GM23248 (cell line): ENCODE measurements around the gene SEPTIN5. TPM values are rescaled to one million over a fixed set of nuclear protein-coding genes. Genes with fewer than 3 reads are reported as not detected.

Source experiments
- DNase-seq: peaks from one replicate; pipeline ENCODE4 v3.0.0-alpha.2; 2015
- H2AFZ ChIP-seq: fragments of 200-600 bp; sonication (generic); 2 replicates; pipeline ENCODE4 v1.6.1; 2016; ENCODE audit warnings: antibody characterized with exemption
- H3F3A ChIP-seq: fragments of 200-600 bp; sonication (generic); 2 replicates; pipeline ENCODE4 v1.6.1; 2016; ENCODE audit warnings: mild to moderate bottlenecking, antibody characterized with exemption, mixed run types; ENCODE audit not compliant: insufficient read depth
- H3K27ac ChIP-seq: fragments of 200-600 bp; sonication (generic); 2 replicates; pipeline ENCODE4 v1.5.1; 2016; ENCODE audit warnings: mild to moderate bottlenecking
- H3K27me3 ChIP-seq: fragments of 200-600 bp; sonication (generic); replicated peaks from 2 replicates; pipeline ENCODE4 v1.6.1; 2016; ENCODE audit warnings: mild to moderate bottlenecking; ENCODE audit not compliant: insufficient read depth
- H3K36me3 ChIP-seq: fragments of 200-600 bp; sonication (generic); 2 replicates; pipeline ENCODE4 v1.6.1; 2016; ENCODE audit warnings: low read depth, mild to moderate bottlenecking
- H3K4me1 ChIP-seq: fragments of 200-600 bp; sonication (generic); 2 replicates; pipeline ENCODE4 v1.6.1; 2016; ENCODE audit warnings: mild to moderate bottlenecking; ENCODE audit not compliant: insufficient read depth
- H3K4me2 ChIP-seq: fragments of 200-600 bp; sonication (generic); one replicate; pipeline ENCODE4 v1.6.1; 2016; ENCODE audit warnings: mild to moderate bottlenecking; ENCODE audit not compliant: unreplicated experiment
- H3K4me3 ChIP-seq: fragments of 200-600 bp; sonication (generic); 2 replicates; pipeline ENCODE4 v1.5.1; 2016; ENCODE audit warnings: mild to moderate bottlenecking
- H3K79me2 ChIP-seq: fragments of 200-600 bp; sonication (generic); 2 replicates; pipeline ENCODE4 v1.6.1; 2016; ENCODE audit warnings: mild to moderate bottlenecking; ENCODE audit not compliant: insufficient read depth
- H3K9ac ChIP-seq: fragments of 200-600 bp; sonication (generic); 2 replicates; pipeline ENCODE4 v1.6.1; 2016; ENCODE audit warnings: mild to moderate bottlenecking
- H3K9me2 ChIP-seq: fragments of 200-600 bp; sonication (generic); 2 replicates; pipeline ENCODE4 v1.6.1; 2016; ENCODE audit warnings: mixed run types, mild to moderate bottlenecking, moderate library complexity; ENCODE audit not compliant: insufficient read depth
- H3K9me3 ChIP-seq: fragments of 200-600 bp; sonication (generic); one replicate; pipeline ENCODE4 v1.6.1; 2017; ENCODE audit warnings: low read depth
- H4K20me1 ChIP-seq: fragments of 200-600 bp; sonication (generic); 2 replicates; pipeline ENCODE4 v1.6.0; 2016; ENCODE audit not compliant: insufficient read depth
- EZH2 ChIP-seq: fragments of 200-600 bp; sonication (generic); IDR thresholded peaks from 2 replicates; pipeline ENCODE4 v1.6.1; 2018; ENCODE audit warnings: antibody characterized with exemption, mild to moderate bottlenecking; ENCODE audit not compliant: insufficient read depth, poor library complexity, severe bottlenecking
- EZH2phosphoT487 ChIP-seq: fragments of 200-600 bp; sonication (generic); IDR thresholded peaks from 2 replicates; pipeline ENCODE4 v1.6.1; 2018; ENCODE audit warnings: antibody characterized with exemption, moderate library complexity, mild to moderate bottlenecking, low read depth; ENCODE audit not compliant: insufficient read depth
- WGBS, 2 experiments: methylation state at CpG; one replicate each; pipeline ENCODE4 v1.1.6; 2015 to 2017; ENCODE audit warnings: low lambda C conversion rate in 2 of 2, low coverage in 1 of 2; ENCODE audit errors: missing lambda C conversion rate in 2 of 2; 5-methylcytosine and 5-hydroxymethylcytosine counted together
- in situ Hi-C: fragments of 300-500 bp; cut with MboI; formaldehyde crosslinking; loops from 2 replicates; pipeline ENCODE4 v1.15.0; 2020
- polyA plus RNA-seq: library from polyadenylated mRNA; unstranded; fragments of >200 nt; fragmentation: Nextera tagmentation; extraction: Ambion mirVana; gene quantifications from 2 replicates; pipeline ENCODE4 v1.2.1, GENCODE V29; 2016
- total RNA-seq: library from RNA; depleted of rRNA; stranded (reverse); fragments of >200 nt; shearing (Covaris generic); gene quantifications from 2 replicates; pipeline ENCODE4 v1.2.3, GENCODE V29; 2014

The SEPTIN5 gene
- total and polyA plus RNA-seq, 2 experiments from 2014 or later: 17.0 to 31.5 TPM

GRCh38 chr22:19671316-19671715, 43.0 kb upstream of the SEPTIN5 start:
- WGBS, 2 experiments: 48 to 49% methylated on average over 3 of the region's 3 CpGs
- Histone ChIP-seq H3F3A (no peaks in the 10 kb centered on the region), H3K36me3 (no peaks in the 10 kb centered on the region), H3K9me3 (no peaks in the 10 kb centered on the region), H3K4me3 (no peak overlapping the region), H4K20me1 (no peaks in the 10 kb centered on the region), H3K9ac (no peak overlapping the region), H3K27ac (no peak overlapping the region), H3K27me3 (peaks cover 18% of the 10 kb centered on the region), H3K4me2 (no peak overlapping the region), H3K79me2 (no peaks in the 10 kb centered on the region), H3K4me1 (no peaks in the 10 kb centered on the region; the same call in 1 of the 2 replicates), H2AFZ (no peak overlapping the region), H3K9me2 (no peaks in the 10 kb centered on the region)
- in situ Hi-C loops: no loop called here
- TF ChIP-seq EZH2phosphoT487: no peak
- TF ChIP-seq EZH2: no peak
- no peak for DNase-seq

DNA sequence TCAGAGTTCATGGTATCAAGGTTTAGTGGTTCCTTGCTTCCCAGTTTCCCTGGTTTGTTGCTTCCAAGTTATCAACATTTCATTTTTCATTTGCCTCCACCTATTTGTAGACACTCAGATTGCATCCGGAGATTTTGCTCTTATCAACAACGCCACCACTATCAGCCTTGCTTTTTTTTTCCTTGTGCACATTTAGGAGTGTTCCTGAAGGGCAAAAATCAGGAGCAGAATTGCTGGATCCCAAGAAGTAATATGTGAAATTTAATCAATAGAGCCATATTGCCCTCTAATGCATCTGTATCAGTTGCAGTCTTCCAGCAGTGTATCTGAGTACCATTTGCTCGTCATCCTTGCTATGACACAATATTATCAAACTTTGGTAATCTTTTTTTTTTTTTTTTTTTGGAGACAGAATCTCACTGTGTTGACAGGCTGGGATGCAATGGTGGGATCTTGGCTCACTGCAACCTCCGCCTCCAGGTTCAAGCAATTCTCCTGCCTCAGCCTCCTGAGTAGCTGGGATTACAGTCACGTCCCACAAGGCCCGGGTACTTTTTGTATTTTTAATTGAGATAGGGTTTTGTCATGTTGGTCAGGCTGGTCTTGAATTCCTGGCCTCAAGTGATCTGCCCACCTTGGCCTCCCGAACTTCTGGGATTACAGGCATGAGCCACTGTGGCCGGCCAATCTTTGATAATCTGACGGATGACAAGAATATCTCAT, 42.1 kb upstream of the SEPTIN5 start:
- TF ChIP-seq EZH2 (no peak), EZH2phosphoT487 (no peak)

GRCh38 chr22:19673660-19674059, 40.6 kb upstream of the SEPTIN5 start:
- Histone ChIP-seq H2AFZ (no peak overlapping the region), H3K9me3 (no peaks in the 10 kb centered on the region), H3K4me3 (no peak overlapping the region), H3K9me2 (no peaks in the 10 kb centered on the region), H3K27ac (no peak overlapping the region), H3F3A (no peaks in the 10 kb centered on the region), H3K9ac (no peak overlapping the region), H3K4me2 (no peak overlapping the region), H4K20me1 (no peaks in the 10 kb centered on the region), H3K27me3 (peaks cover 18% of the 10 kb centered on the region), H3K4me1 (no peaks in the 10 kb centered on the region), H3K79me2 (no peaks in the 10 kb centered on the region), H3K36me3 (no peaks in the 10 kb centered on the region)
- DNase-seq: no peak
- 40 to 44% methylated on average over 4 of the region's 4 CpGs for WGBS, 2 experiments
- in situ Hi-C loops: no loop called here
- TF ChIP-seq EZH2phosphoT487 (no peak), EZH2 (no peak)

More for the DNA sequence above, 42.1 kb upstream of the SEPTIN5 start:
- H3K4me1 ChIP-seq: no peaks in the 10 kb centered on the region
- H4K20me1 ChIP-seq: no peaks in the 10 kb centered on the region
- no peak overlapping the region for H3K27ac ChIP-seq
- peaks cover 18% of the 10 kb centered on the region for H3K27me3 ChIP-seq
- no peaks in the 10 kb centered on the region for H3K36me3 ChIP-seq
- in situ Hi-C loops: no loop called here
- no peak overlapping the region for H2AFZ ChIP-seq
- H3K9me2 ChIP-seq: no peaks in the 10 kb centered on the region
- no peak overlapping the region for H3K4me2 ChIP-seq
- 71 to 79% methylated on average over 9 of the region's 9 CpGs for WGBS, 2 experiments
- H3K4me3 ChIP-seq: no peak overlapping the region
- H3F3A ChIP-seq: no peaks in the 10 kb centered on the region
- no peak for DNase-seq
- H3K9ac ChIP-seq: no peak overlapping the region
- H3K79me2 ChIP-seq: no peaks in the 10 kb centered on the region
- no peaks in the 10 kb centered on the region for H3K9me3 ChIP-seq

GRCh38 chr22:19674129-19674928, 40.0 kb upstream of the SEPTIN5 start:
- in situ Hi-C loops: no loop called here
- Histone ChIP-seq H3K4me3 (no peak overlapping the region), H3K9me2 (no peaks in the 10 kb centered on the region), H3K27me3 (peaks cover 13% of the 10 kb centered on the region), H3K9me3 (no peaks in the 10 kb centered on the region), H3F3A (no peaks in the 10 kb centered on the region), H3K4me1 (no peaks in the 10 kb centered on the region), H2AFZ (no peak overlapping the region), H3K79me2 (no peaks in the 10 kb centered on the region), H4K20me1 (no peaks in the 10 kb centered on the region), H3K36me3 (no peaks in the 10 kb centered on the region), H3K27ac (no peak overlapping the region), H3K4me2 (no peak overlapping the region), H3K9ac (no peak overlapping the region)
- TF ChIP-seq EZH2: no peak
- 64% methylated on average over 11 of the region's 11 CpGs for WGBS, 2 experiments
- no peak for DNase-seq
